Measurements from ENCODE around the gene RABEPK.

GRCh38 chr9:125166762-125167161 is 33.6 kb upstream of the RABEPK start:
- TF ChIP-seq ZNF274 (IDR thresholded peaks at IDR 0.05; ENCODE audit: low read depth, low read length), result no peak
- no peak for TF ChIP-seq YY1 (IDR thresholded peaks at IDR 0.05; ENCODE audit: insufficient read depth, insufficient read length)
- no peak for TF ChIP-seq SUZ12 (IDR thresholded peaks at IDR 0.05; ENCODE audit: extremely low read depth, insufficient read depth, insufficient read length)

Data from NT2/D1 (cell line).